GM12873 (cell line): ENCODE results near the gene C17orf107.

ENCODE experiments used
- CTCF ChIP-seq: IDR thresholded peaks from 2 replicates; pipeline ENCODE4 v1.5.1; 2012; ENCODE audit warnings: low read depth, mild to moderate bottlenecking, moderate library complexity, low read length, control low read depth; ENCODE audit not compliant: insufficient read depth; ENCODE audit errors: missing control alignments

The C17orf107 gene

DNA sequence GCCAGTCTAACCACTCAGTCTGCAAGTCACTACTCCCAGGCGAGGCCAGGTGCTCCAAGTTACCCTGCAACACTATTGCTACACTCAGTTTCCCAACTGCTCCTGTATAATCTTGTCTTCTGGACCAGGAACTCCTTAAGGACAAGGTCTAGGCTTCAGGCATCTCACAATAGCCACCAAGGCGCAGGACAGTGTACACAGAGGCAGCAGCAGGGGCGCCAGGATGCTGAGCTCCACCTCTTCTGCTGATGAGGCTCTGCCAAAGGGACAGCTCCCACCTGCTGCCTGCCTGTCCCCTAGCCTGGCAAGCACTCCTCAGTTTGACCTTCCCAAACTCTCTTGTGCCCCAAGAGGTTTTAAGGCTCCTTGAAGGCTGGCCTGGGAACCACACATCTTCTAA lies 37.1 kb downstream of the C17orf107 start:
- TF ChIP-seq CTCF, result no peak

- TF ChIP-seq CTCF, result no peak
These were observed 38.2 kb downstream of the C17orf107 start for GRCh38 chr17:4937553-4937952.

GRCh38 chr17:4938069-4938491 lies 38.7 kb downstream of the C17orf107 start:
- no peak for TF ChIP-seq CTCF

- TF ChIP-seq CTCF, result no peak
These were observed 39.6 kb downstream of the C17orf107 start for GRCh38 chr17:4938688-4939545.

DNA sequence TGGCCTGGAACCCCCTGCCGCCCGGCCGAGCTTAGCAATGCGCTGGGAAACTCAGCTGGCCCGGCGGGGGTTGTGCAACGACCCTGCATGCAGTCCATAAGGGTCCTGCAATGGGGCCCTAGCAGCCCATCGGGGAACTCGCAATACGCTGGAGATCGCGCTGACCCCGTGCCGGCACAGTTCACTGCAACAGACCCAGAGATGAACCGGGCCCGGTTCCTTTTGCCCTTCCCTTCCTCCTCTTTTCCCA lies 40.1 kb downstream of the C17orf107 start:
- TF ChIP-seq CTCF, result no peak

DNA sequence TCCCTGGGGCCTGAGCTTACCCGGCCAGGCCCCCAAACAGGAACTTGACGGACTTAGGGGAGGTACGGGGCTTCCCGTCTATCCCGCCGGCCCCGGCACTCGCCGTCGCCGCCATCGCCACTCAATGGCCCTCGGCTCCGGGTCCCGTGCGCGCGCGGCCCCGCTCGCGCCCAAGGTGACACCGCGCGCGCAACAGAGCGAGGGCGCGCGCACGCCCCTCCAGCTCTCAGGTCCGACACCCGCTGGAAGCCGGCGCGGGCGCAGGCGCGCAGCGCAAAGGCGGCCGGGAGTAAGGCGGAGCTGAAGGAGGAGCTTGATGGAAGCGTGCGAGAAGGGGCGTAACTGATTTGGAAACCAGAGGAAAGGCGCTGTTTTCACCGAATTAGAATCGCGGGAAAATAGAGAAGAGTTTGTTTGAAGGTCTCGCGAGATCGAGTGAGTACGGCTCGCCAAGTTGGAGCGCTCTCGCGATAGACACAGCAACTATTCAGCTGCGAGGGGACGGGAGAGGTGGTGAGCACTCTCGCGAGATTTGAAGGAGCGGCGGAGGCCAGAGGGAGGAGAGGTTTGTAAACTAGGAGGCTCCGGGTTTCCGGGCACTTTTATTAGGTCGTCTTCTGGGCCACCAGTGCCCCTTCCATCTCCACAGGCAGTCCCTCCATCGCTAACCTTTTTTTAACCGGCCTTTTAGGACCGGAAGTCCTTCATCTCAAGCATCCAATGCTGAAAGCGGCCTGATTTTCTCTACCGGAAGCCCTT lies 40.6 kb downstream of the C17orf107 start, which contains the start of the genes RNF167 and SLC25A11:
Gene RNF167 (plus strand): TSS at position 473 of the 759 bp plus-strand sequence. CDS start 642 bp downstream, outside the sequence.
Gene SLC25A11 (minus strand): TSS at position 251 of the 759 bp plus-strand sequence. CDS start 136 bp downstream, at position 115.
- TF ChIP-seq CTCF, result no peak
